Activated CD8-positive, alpha-beta memory T cell treated with anti-CD3 and anti-CD28 coated beads, Interleukin-2, amount 10 ng/mL, durations not matched to agents 7 days and 5 days (primary cell): ENCODE results near the gene ENKD1. TPM values are rescaled to one million over a fixed set of nuclear protein-coding genes. Genes with fewer than 3 reads are reported as not detected.
"Not testable (repeated sequence)": the region's sequence is repeated elsewhere in the genome, so short reads cannot be mapped to it uniquely, and the experiment has no call there.

Source experiments
- ATAC-seq: fragments of 150-1000 bp; cut with Tn5 transposase; one replicate; pipeline ENCODE4 v1.10.0; 2021; ENCODE audit warnings: moderate library complexity
- CTCF ChIA-PET: fragments of 350-600 bp; sonication (Branson Sonifier 250); formaldehyde crosslinking; loops from one replicate; lab custom pipeline; 2021; ENCODE audit warnings: antibody characterized with exemption; lab: Charles Lee
- DNase-seq: peaks from one replicate; pipeline ENCODE4 v3.0.0-alpha.2; 2020
- H3K27ac Mint-ChIP-seq: one replicate; pipeline ENCODE4 v1.8.0; 2021; ENCODE audit warnings: mild to moderate bottlenecking, mixed read lengths
- H3K27me3 Mint-ChIP-seq: one replicate; pipeline ENCODE4 v1.8.0; 2021; ENCODE audit warnings: mixed read lengths
- H3K36me3 Mint-ChIP-seq: one replicate; pipeline ENCODE4 v1.8.0; 2021; ENCODE audit warnings: mild to moderate bottlenecking, mixed read lengths
- H3K4me1 Mint-ChIP-seq: one replicate; pipeline ENCODE4 v1.8.0; 2021; ENCODE audit warnings: mixed read lengths
- H3K4me3 Mint-ChIP-seq: one replicate; pipeline ENCODE4 v1.8.0; 2021; ENCODE audit warnings: mild to moderate bottlenecking, moderate library complexity, mixed read lengths
- H3K9me3 Mint-ChIP-seq: one replicate; pipeline ENCODE4 v1.8.0; 2022; ENCODE audit warnings: low read depth, mixed read lengths
- total RNA-seq, 2 experiments: library from RNA; stranded (reverse); gene quantifications; one replicate each; pipeline ENCODE4 v1.2.3, GENCODE V29; 2021

ENKD1 gene
- total RNA-seq, 2 experiments from 2014 or later, result 6.2 to 8.0 TPM

GRCh38 chr16:67701420-67701819 lies 34.9 kb upstream of the ENKD1 start:
- Mint-ChIP-seq H3K4me1 (peaks cover 21% of the 10 kb centered on the region), H3K27me3 (no peaks in the 10 kb centered on the region), H3K27ac (no peak overlapping the region), H3K4me3 (no peak overlapping the region), H3K36me3 (peaks cover 9% of the 10 kb centered on the region), H3K9me3 (no peaks in the 10 kb centered on the region)
- ATAC-seq, result no peak
- DNase-seq, result no peak
- CTCF ChIA-PET, result no interaction called here

GRCh38 chr16:67699265-67699664 lies 32.7 kb upstream of the ENKD1 start:
- no peak overlapping the region for H3K27ac Mint-ChIP-seq

GRCh38 chr16:67697422-67698185 lies 31.1 kb upstream of the ENKD1 start:
- CTCF ChIA-PET, result interaction anchor here (1.2 kb wide), 1 partner anchor 17 kb away, joined by 4 read pairs; no protein-coding TSS in a partner anchor
- DNase-seq, result no peak
- peaks cover 7% of the 10 kb centered on the region for H3K36me3 Mint-ChIP-seq
- no peak for ATAC-seq
- no peak overlapping the region for H3K4me3 Mint-ChIP-seq
- no peak overlapping the region for H3K27ac Mint-ChIP-seq
- peaks cover 4% of the 10 kb centered on the region for H3K4me1 Mint-ChIP-seq
- no peaks in the 10 kb centered on the region for H3K9me3 Mint-ChIP-seq
- H3K27me3 Mint-ChIP-seq, result no peaks in the 10 kb centered on the region

More at GRCh38 chr16:67699265-67699664, 32.7 kb upstream of the ENKD1 start:
- H3K27me3 Mint-ChIP-seq, result no peaks in the 10 kb centered on the region
- no peak for DNase-seq
- ATAC-seq, result no peak
- no peaks in the 10 kb centered on the region for H3K9me3 Mint-ChIP-seq
- peaks cover 9% of the 10 kb centered on the region for H3K36me3 Mint-ChIP-seq
- H3K4me3 Mint-ChIP-seq, result no peak overlapping the region
- CTCF ChIA-PET, result interaction anchor here (1.2 kb wide), 2 partner anchors 16 to 117 kb away, joined by 4 read pairs; no protein-coding TSS in a partner anchor
- peaks cover 17% of the 10 kb centered on the region for H3K4me1 Mint-ChIP-seq

- no peak overlapping the region for H3K27ac Mint-ChIP-seq
- no peak overlapping the region for H3K4me3 Mint-ChIP-seq
- peaks cover 4% of the 10 kb centered on the region for H3K4me1 Mint-ChIP-seq
- CTCF ChIA-PET, result interaction anchor here (1.0 kb wide), 1 partner anchor 173 kb away, joined by 3 read pairs; no protein-coding TSS in a partner anchor
- DNase-seq, result no peak
- ATAC-seq, result no peak
- H3K27me3 Mint-ChIP-seq, result no peaks in the 10 kb centered on the region
- no peaks in the 10 kb centered on the region for H3K9me3 Mint-ChIP-seq
- peaks cover 7% of the 10 kb centered on the region for H3K36me3 Mint-ChIP-seq
These were observed 28.1 kb upstream of the ENKD1 start for GRCh38 chr16:67694611-67695010.

- not testable (repeated sequence) for DNase-seq, H3K4me3 Mint-ChIP-seq, H3K27ac Mint-ChIP-seq
These were observed 27.2 kb upstream of the ENKD1 start for GRCh38 chr16:67693517-67694285.

GRCh38 chr16:67685388-67686112 lies 19.0 kb upstream of the ENKD1 start:
- ATAC-seq (no peak), DNase-seq (no peak)
- Mint-ChIP-seq H3K27me3 (no peaks in the 10 kb centered on the region), H3K27ac (no peak overlapping the region), H3K36me3 (peaks cover 5% of the 10 kb centered on the region), H3K4me3 (no peak overlapping the region), H3K9me3 (no peaks in the 10 kb centered on the region), H3K4me1 (no peaks in the 10 kb centered on the region)
- CTCF ChIA-PET, result no interaction called here

More at GRCh38 chr16:67693517-67694285, 27.2 kb upstream of the ENKD1 start:
- not testable (repeated sequence) for H3K36me3 Mint-ChIP-seq, ATAC-seq, H3K27me3 Mint-ChIP-seq, H3K4me1 Mint-ChIP-seq, H3K9me3 Mint-ChIP-seq
- CTCF ChIA-PET, result interaction anchor here (0.8 to 1.5 kb wide), 2 partner anchors 172 to 374 kb away, joined by 3 read pairs; no protein-coding TSS in a partner anchor

GRCh38 chr16:67683767-67684166 lies 17.2 kb upstream of the ENKD1 start:
- no peaks in the 10 kb centered on the region for H3K9me3 Mint-ChIP-seq
- H3K4me1 Mint-ChIP-seq, result no peaks in the 10 kb centered on the region
- no peak for ATAC-seq
- DNase-seq, result no peak
- H3K4me3 Mint-ChIP-seq, result no peak overlapping the region
- H3K36me3 Mint-ChIP-seq, result peaks cover 5% of the 10 kb centered on the region
- no peaks in the 10 kb centered on the region for H3K27me3 Mint-ChIP-seq
- CTCF ChIA-PET, result no interaction called here
- H3K27ac Mint-ChIP-seq, result no peak overlapping the region

- Mint-ChIP-seq H3K27me3 (no peaks in the 10 kb centered on the region), H3K4me1 (no peaks in the 10 kb centered on the region), H3K9me3 (no peaks in the 10 kb centered on the region), H3K36me3 (peaks cover 5% of the 10 kb centered on the region), H3K4me3 (no peak overlapping the region), H3K27ac (no peak overlapping the region)
- DNase-seq (no peak), ATAC-seq (no peak)
- CTCF ChIA-PET, result interaction anchor here (1.0 to 2.1 kb wide), 4 partner anchors 8 to 137 kb away, joined by 3 to 5 read pairs (median 4); no protein-coding TSS in a partner anchor
These were observed 13.7 kb upstream of the ENKD1 start for GRCh38 chr16:67679935-67680897.

- Mint-ChIP-seq H3K36me3 (peaks cover 2% of the 10 kb centered on the region), H3K9me3 (no peaks in the 10 kb centered on the region)
- CTCF ChIA-PET, result interaction anchor here (1.5 to 2.1 kb wide), 3 partner anchors 9 to 138 kb away, joined by 4 read pairs; no protein-coding TSS in a partner anchor
These were observed 11.9 kb upstream of the ENKD1 start for GRCh38 chr16:67678354-67679023.

GRCh38 chr16:67677712-67678111 lies 11.2 kb upstream of the ENKD1 start:
- H3K4me1 Mint-ChIP-seq, result no peaks in the 10 kb centered on the region
- H3K9me3 Mint-ChIP-seq, result no peaks in the 10 kb centered on the region
- DNase-seq (no peak), ATAC-seq (no peak)
- H3K36me3 Mint-ChIP-seq, result no peaks in the 10 kb centered on the region
- CTCF ChIA-PET, result interaction anchor here (1.5 to 1.9 kb wide), 2 partner anchors 10 to 139 kb away, joined by 4 read pairs; no protein-coding TSS in a partner anchor
- H3K4me3 Mint-ChIP-seq, result no peak overlapping the region
- no peaks in the 10 kb centered on the region for H3K27me3 Mint-ChIP-seq
- no peak overlapping the region for H3K27ac Mint-ChIP-seq

More at GRCh38 chr16:67678354-67679023, 11.9 kb upstream of the ENKD1 start:
- DNase-seq (no peak), ATAC-seq (no peak)
- Mint-ChIP-seq H3K27ac (no peak overlapping the region), H3K4me1 (no peaks in the 10 kb centered on the region), H3K27me3 (no peaks in the 10 kb centered on the region), H3K4me3 (no peak overlapping the region)

GRCh38 chr16:67676939-67677338 lies 10.4 kb upstream of the ENKD1 start:
- DNase-seq (no peak), ATAC-seq (no peak)
- H3K4me1 Mint-ChIP-seq, result no peaks in the 10 kb centered on the region
- CTCF ChIA-PET, result interaction anchor here (0.9 to 1.9 kb wide), 4 partner anchors 11 to 140 kb away, joined by 3 to 4 read pairs (median 4); partner anchors contain the start of gene CARMIL2
- no peaks in the 10 kb centered on the region for H3K27me3 Mint-ChIP-seq
- no peak overlapping the region for H3K27ac Mint-ChIP-seq
- H3K4me3 Mint-ChIP-seq, result no peak overlapping the region
- H3K36me3 Mint-ChIP-seq, result no peaks in the 10 kb centered on the region
- H3K9me3 Mint-ChIP-seq, result no peaks in the 10 kb centered on the region
